Ovary (tissue), 3 donors: ENCODE results near the gene HCLS1.

Experiments
- CTCF ChIP-seq, 3 donors: fragments of 450-650 bp in 2 of 3; fragments of 200-600 bp in 1 of 3; IDR thresholded peaks; one replicate each; pipeline versions ENCODE4 v1.5.1 to v1.8.0; 2016 to 2022; ENCODE audit warnings: antibody characterized with exemption in 3 of 3, mild to moderate bottlenecking in 1 of 3
- POLR2A ChIP-seq: fragments of 450-650 bp; IDR thresholded peaks from one replicate; pipeline ENCODE4 v1.6.1; 2017; ENCODE audit warnings: antibody characterized with exemption, mild to moderate bottlenecking, moderate library complexity
- donor health status: DM: no; HTN: no; CAD: no.

- TF ChIP-seq POLR2A (no peak), CTCF (IDR thresholded peaks at IDR 0.05) (no peak)
Observed at GRCh38 chr3:121658716-121659435, 1.8 kb downstream of the HCLS1 start.
